ENCODE data around the gene MCF2L2.
"Not testable (repeated sequence)": the region's sequence is repeated elsewhere in the genome, so short reads cannot be mapped to it uniquely, and the experiment has no call there.

Gene MCF2L2

DNA sequence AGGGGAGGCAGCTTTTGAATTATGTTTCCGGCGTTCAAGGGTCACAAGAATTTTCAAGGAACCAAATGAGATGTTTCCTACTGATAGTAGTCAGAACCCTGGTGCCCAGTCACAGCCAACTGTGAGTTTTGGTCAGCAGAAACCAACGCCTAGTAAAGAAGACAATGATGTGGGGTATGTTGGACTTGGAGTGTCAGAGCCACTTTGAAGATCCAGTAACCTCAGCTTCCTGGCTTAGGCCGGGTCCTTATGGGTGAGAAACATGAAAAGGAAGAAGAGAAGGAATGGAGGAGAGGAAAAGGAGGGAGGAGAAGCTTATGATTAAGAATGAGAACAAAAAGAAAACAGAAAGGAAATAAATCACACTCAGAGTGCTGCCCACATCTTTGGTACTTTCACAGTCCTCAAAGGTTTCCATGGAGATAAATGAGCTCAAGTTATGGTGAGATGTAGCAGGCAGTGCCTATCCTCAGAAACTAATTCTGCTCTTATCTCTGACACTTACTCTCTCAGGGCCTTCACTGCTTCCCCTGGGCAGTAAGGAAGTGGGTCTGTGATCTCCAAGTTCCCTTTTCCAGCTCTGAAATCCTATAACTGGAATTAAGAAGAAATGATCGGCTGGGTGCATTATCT is 2.0 kb upstream of the MCF2L2 start:
- Histone ChIP-seq H3K36me3 (ENCODE audit: insufficient read depth, low read length) (no peaks in the 10 kb centered on the region), H3K79me2 (ENCODE audit: control insufficient read depth, insufficient read depth, low read length, unreplicated experiment) (no peaks in the 10 kb centered on the region), H3K27ac (ENCODE audit: low read depth, low read length) (no peak overlapping the region), H3K4me3 (ENCODE audit: low read depth, low read length) (no peak overlapping the region), H3K27me3 (ENCODE audit: insufficient read depth, low read length) (peaks cover 44% of the 10 kb centered on the region), H3K4me1 (ENCODE audit: control insufficient read depth, insufficient read depth, low read length, unreplicated experiment) (no peaks in the 10 kb centered on the region), H2AFZ (ENCODE audit: low read length, unreplicated experiment) (no peak overlapping the region)

DNA sequence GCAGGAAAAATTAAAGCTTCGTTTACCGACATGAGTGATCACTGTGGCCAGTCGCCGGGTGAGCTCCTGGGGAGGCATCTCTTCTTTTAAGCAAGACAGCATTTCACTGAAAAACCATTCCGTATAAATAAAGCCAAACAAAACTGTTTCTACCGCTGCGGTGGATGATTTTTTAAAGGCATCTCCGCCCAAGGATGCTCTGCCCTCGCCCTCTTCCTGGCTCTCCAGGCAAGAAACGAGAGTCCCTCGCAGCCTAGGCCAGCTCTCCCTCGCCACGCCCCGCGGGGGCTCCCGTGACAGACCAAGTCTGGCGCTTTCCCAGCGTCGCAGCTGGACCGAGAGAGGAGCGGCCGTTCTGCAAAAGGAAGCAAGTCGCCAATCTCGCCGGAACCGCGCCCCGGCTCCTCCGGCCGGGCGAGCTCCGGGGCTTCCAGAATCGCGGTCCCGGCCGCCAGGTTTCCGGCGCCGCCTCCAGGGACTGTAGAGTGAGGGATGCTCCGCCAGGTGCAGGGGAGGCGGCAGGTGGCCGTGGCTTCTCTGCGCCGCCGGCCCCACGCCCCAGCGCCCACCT is 458 bp downstream of the MCF2L2 start:
- H3K36me3 ChIP-seq (ENCODE audit: insufficient read depth, low read length), result no peaks in the 10 kb centered on the region
- no peaks in the 10 kb centered on the region for H3K79me2 ChIP-seq (ENCODE audit: control insufficient read depth, insufficient read depth, low read length, unreplicated experiment)
- H3K27ac ChIP-seq (ENCODE audit: low read depth, low read length), result no peak overlapping the region
- peak overlapping the region; percentile 84 for H3K4me3 ChIP-seq (ENCODE audit: low read depth, low read length)
- no peaks in the 10 kb centered on the region for H3K4me1 ChIP-seq (ENCODE audit: control insufficient read depth, insufficient read depth, low read length, unreplicated experiment)
- peaks cover 29% of the 10 kb centered on the region for H3K27me3 ChIP-seq (ENCODE audit: insufficient read depth, low read length)
- H2AFZ ChIP-seq (ENCODE audit: low read length, unreplicated experiment), result peak overlapping the region; percentile 84

DNA sequence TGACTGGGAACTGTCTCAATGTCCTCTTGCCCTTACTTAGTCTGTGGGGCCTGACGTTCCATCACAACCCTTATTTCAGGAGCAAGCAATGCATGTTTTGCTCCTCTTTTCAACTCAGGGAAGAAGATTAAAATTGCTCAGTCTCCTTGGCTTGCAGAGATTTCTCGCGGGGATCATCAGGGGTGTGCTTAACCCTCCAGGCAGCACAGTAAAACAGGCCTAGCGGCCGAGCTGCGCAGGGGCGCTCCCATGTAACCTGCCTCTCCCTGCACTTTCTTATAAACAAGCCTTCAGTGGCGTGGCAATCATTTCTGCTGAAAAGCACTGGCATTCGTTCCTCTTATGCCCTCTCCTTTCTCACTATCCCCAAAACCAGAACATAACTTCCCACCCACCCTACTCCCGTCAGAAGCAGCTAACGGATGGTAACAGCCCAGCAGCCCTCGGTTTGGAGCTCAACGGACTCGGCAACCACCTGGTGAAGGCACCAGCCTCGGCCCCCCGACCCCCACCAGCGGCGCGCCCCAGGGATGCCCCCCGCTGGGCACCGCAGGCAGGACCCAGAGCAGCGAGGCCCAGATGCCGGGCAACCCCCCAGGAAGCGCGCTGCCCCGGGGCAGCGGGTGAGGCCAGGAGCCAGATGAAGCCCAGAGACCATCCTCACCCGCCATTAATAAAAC is 1.1 kb downstream of the MCF2L2 start:
- Histone ChIP-seq H3K27ac (ENCODE audit: low read depth, low read length) (no peak overlapping the region), H3K36me3 (ENCODE audit: insufficient read depth, low read length) (no peaks in the 10 kb centered on the region), H3K4me1 (ENCODE audit: control insufficient read depth, insufficient read depth, low read length, unreplicated experiment) (no peaks in the 10 kb centered on the region), H2AFZ (ENCODE audit: low read length, unreplicated experiment) (peak overlapping the region; percentile 84), H3K27me3 (ENCODE audit: insufficient read depth, low read length) (peaks cover 22% of the 10 kb centered on the region), H3K4me3 (ENCODE audit: low read depth, low read length) (peak overlapping the region; percentile 84), H3K79me2 (ENCODE audit: control insufficient read depth, insufficient read depth, low read length, unreplicated experiment) (no peaks in the 10 kb centered on the region)

DNA sequence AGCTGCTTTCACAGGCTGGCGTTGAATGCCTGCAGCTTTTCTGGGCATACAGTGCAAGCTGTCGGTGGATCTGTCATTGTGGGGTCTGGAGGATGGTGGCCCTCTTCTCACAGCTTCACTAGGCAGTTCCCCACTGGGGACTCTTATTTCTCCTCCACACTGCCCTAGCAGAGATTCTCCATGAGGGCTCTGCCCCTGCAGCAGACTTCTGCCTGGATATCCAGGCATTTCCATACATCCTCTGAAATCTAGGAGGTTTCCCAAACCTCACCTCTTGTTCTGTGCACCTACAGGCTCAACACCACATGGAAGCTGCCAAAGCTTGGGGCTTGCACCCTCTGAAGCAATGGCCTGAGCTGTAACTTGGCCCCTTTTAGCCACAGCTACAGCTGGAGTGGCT is 9.6 kb downstream of the MCF2L2 start:
- not testable (repeated sequence) for H3K4me3 ChIP-seq (ENCODE audit: low read depth, low read length); H3K27ac ChIP-seq (ENCODE audit: low read depth, low read length); H2AFZ ChIP-seq (ENCODE audit: low read length, unreplicated experiment); H3K79me2 ChIP-seq (ENCODE audit: control insufficient read depth, insufficient read depth, low read length, unreplicated experiment); H3K4me1 ChIP-seq (ENCODE audit: control insufficient read depth, insufficient read depth, low read length, unreplicated experiment); H3K36me3 ChIP-seq (ENCODE audit: insufficient read depth, low read length); H3K27me3 ChIP-seq (ENCODE audit: insufficient read depth, low read length)

DNA sequence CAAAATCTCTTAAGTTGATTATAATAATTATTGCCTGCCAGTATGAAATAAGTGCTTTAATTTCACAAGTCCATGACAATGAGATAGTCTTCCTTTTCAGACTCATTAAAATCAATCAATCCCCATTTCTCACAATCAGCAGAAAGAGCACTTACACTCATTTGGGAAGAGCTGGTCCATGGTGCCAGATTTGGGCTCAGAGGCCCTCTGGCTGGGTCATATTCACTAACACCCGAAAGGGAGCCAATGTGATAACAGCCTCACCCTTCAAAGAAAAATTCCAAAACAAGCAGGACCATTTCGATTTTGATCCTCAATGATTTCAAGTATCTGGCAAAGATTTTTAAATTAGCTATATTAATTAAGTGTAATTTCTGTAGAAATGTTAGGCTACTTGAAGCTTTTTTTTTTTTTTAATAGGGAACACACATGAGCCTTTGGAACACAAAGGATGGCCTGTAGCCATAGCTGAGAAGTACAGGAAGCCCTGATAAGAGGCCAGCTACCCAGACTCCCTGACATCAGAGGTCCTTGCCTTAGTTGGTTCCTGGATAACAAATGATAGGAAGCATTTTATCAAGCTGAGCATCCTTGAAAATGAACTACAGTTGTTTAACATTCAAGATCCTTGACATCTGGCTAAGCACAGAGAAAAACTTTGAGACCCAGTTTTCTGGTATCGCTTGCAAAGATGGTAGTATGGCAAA is 17.1 kb downstream of the MCF2L2 start:
- Histone ChIP-seq H3K36me3 (ENCODE audit: insufficient read depth, low read length) (no peaks in the 10 kb centered on the region), H3K79me2 (ENCODE audit: control insufficient read depth, insufficient read depth, low read length, unreplicated experiment) (no peaks in the 10 kb centered on the region), H2AFZ (ENCODE audit: low read length, unreplicated experiment) (no peak overlapping the region), H3K4me3 (ENCODE audit: low read depth, low read length) (no peak overlapping the region), H3K27me3 (ENCODE audit: insufficient read depth, low read length) (no peaks in the 10 kb centered on the region), H3K4me1 (ENCODE audit: control insufficient read depth, insufficient read depth, low read length, unreplicated experiment) (no peaks in the 10 kb centered on the region), H3K27ac (ENCODE audit: low read depth, low read length) (no peak overlapping the region)

DNA sequence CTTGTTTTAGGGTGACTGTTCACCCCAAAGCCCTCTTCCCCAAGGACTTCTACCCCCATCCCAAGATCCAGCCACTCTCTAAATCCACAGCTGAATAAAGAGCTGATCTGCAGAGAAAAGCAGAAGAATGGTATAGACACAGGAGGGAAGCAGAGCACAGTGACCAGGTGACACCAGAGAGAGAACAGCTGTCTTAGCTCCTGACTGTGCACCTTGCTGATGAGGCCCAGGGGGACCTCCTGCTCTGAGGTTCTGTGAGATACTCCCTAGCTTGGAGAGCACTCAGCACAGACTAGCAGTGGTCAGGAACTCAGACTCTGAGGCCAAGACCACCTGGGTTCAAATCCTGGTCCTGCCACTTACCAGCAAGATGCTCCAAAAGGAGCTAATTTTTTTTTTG is 17.7 kb downstream of the MCF2L2 start:
- no peak overlapping the region for H2AFZ ChIP-seq (ENCODE audit: low read length, unreplicated experiment)
- H3K36me3 ChIP-seq (ENCODE audit: insufficient read depth, low read length), result no peaks in the 10 kb centered on the region
- no peaks in the 10 kb centered on the region for H3K4me1 ChIP-seq (ENCODE audit: control insufficient read depth, insufficient read depth, low read length, unreplicated experiment)
- H3K4me3 ChIP-seq (ENCODE audit: low read depth, low read length), result no peak overlapping the region
- no peaks in the 10 kb centered on the region for H3K79me2 ChIP-seq (ENCODE audit: control insufficient read depth, insufficient read depth, low read length, unreplicated experiment)
- no peaks in the 10 kb centered on the region for H3K27me3 ChIP-seq (ENCODE audit: insufficient read depth, low read length)
- no peak overlapping the region for H3K27ac ChIP-seq (ENCODE audit: low read depth, low read length)

DNA sequence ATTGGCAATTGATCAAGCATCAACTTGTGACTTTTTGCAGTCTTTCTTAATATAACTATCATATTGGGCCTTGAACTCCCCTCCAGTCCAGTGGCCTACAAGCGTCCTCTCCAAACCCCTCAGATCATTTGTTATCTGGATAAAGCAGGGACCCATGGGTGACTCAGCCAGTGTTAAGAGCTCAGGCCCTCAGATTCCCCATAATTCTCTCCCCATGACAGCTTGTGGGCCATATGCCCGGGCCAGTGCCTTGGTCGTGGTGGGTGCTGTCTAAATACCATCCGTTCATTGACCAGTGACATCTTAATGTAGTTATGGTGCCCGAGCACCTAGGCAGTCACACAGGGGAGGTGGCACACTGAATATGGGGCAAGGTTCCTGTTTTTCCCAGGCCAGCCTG is 18.1 kb downstream of the MCF2L2 start:
- Histone ChIP-seq H3K27ac (ENCODE audit: low read depth, low read length) (no peak overlapping the region), H3K27me3 (ENCODE audit: insufficient read depth, low read length) (no peaks in the 10 kb centered on the region), H3K36me3 (ENCODE audit: insufficient read depth, low read length) (no peaks in the 10 kb centered on the region), H3K4me3 (ENCODE audit: low read depth, low read length) (no peak overlapping the region), H3K79me2 (ENCODE audit: control insufficient read depth, insufficient read depth, low read length, unreplicated experiment) (no peaks in the 10 kb centered on the region), H2AFZ (ENCODE audit: low read length, unreplicated experiment) (no peak overlapping the region), H3K4me1 (ENCODE audit: control insufficient read depth, insufficient read depth, low read length, unreplicated experiment) (no peaks in the 10 kb centered on the region)

DNA sequence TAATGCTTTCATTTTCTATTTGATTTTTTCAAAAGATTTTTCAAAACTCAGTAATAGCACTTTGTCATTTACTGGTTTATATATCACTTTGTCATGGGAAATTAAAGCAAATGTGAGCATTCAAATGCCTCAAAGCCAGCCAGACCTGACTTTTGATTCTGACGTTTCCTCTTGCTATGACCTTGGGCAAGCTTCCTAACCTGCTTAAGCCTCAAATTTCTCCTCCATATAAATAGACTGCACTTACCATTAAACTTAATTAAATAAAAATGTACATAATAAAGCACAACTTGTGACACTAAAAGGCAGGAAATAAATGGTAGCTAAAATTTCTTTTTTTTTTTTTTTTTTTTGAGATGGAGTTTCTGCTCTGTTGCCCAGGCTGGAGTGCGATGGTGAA is 19.2 kb downstream of the MCF2L2 start:
- no peak overlapping the region for H3K4me3 ChIP-seq (ENCODE audit: low read depth, low read length)
- H3K27ac ChIP-seq (ENCODE audit: low read depth, low read length), result no peak overlapping the region
- no peaks in the 10 kb centered on the region for H3K79me2 ChIP-seq (ENCODE audit: control insufficient read depth, insufficient read depth, low read length, unreplicated experiment)
- no peak overlapping the region for H2AFZ ChIP-seq (ENCODE audit: low read length, unreplicated experiment)
- H3K36me3 ChIP-seq (ENCODE audit: insufficient read depth, low read length), result no peaks in the 10 kb centered on the region
- H3K27me3 ChIP-seq (ENCODE audit: insufficient read depth, low read length), result no peaks in the 10 kb centered on the region
- H3K4me1 ChIP-seq (ENCODE audit: control insufficient read depth, insufficient read depth, low read length, unreplicated experiment), result no peaks in the 10 kb centered on the region

DNA sequence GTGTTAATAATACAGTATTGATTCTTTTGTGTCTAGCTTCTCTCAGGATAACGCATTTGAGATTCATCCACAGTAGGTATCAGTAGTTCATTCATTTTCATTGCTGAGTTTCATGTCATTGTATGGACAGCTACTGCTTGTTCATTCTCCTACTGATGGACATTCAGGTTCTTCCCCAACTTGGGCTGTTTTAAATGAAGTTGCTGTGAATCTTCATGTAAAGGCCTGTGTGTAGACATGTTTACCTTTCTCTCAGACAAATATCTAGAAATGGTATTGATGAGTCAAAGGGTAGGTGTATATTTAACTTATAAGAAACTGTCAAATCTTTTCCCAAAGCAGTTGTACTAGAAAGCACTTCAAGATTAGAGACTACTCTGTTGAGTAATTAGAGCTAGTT is 26.7 kb downstream of the MCF2L2 start:
- Histone ChIP-seq H3K27me3 (ENCODE audit: insufficient read depth, low read length) (no peaks in the 10 kb centered on the region), H3K36me3 (ENCODE audit: insufficient read depth, low read length) (no peaks in the 10 kb centered on the region), H3K27ac (ENCODE audit: low read depth, low read length) (no peak overlapping the region), H3K4me3 (ENCODE audit: low read depth, low read length) (no peak overlapping the region), H3K4me1 (ENCODE audit: control insufficient read depth, insufficient read depth, low read length, unreplicated experiment) (no peaks in the 10 kb centered on the region), H3K79me2 (ENCODE audit: control insufficient read depth, insufficient read depth, low read length, unreplicated experiment) (no peaks in the 10 kb centered on the region), H2AFZ (ENCODE audit: low read length, unreplicated experiment) (no peak overlapping the region)

DNA sequence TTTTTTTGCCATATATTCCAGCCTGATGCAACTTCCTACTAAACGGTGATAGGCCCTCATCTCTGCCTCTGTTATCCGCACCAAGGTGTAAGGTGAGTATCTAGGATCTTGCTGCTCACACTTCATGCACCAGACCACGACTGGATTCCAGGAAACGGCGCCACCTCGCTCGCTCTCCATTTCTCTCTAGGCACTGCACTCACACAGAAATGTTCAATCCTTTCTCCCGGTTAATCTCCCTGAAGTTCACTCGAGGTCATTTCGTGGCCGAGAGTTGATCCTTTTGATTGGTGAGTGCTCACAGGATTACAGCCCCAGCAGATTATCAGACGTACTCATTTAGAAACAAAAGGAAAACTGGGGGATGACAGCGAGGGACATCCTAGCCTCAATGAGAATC is 28.1 kb downstream of the MCF2L2 start:
- Histone ChIP-seq H3K27me3 (ENCODE audit: insufficient read depth, low read length) (no peaks in the 10 kb centered on the region), H3K79me2 (ENCODE audit: control insufficient read depth, insufficient read depth, low read length, unreplicated experiment) (no peaks in the 10 kb centered on the region), H2AFZ (ENCODE audit: low read length, unreplicated experiment) (no peak overlapping the region), H3K4me3 (ENCODE audit: low read depth, low read length) (no peak overlapping the region), H3K27ac (ENCODE audit: low read depth, low read length) (no peak overlapping the region), H3K4me1 (ENCODE audit: control insufficient read depth, insufficient read depth, low read length, unreplicated experiment) (no peaks in the 10 kb centered on the region), H3K36me3 (ENCODE audit: insufficient read depth, low read length) (no peaks in the 10 kb centered on the region)

Measured in ACC112 (cell line).